ENCODE data around the gene METTL8.

DNA sequence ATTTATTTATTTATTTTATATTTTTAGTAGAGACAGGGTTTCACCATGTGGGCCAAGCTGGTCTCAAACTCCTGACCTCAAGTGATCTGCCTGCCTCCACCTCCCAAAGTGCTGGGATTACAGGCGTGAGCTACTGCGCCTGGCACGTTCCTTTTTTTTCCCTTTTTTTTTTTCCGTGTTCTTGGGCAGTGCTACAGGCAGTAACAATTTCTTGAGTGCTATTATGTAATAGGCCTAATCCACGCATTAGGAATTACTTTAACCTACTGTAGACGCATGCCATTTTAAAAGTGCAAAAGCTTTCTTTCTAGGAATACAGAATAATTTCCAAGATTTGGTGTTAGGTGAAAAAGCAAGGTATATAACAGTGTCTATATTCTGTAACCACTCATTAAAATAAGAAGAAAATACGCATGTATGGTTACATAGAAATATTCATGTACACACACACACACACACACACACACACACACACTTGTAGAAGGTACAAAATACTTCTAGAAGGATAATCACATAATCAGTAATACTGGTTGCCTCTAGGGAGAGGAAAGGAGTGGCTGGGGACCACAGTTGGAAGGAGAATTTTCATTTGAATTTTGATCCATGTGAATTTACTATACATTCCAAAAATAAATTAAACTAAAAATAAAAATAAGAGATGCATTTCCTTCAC lies 92.3 kb downstream of the METTL8 start:
- TF ChIP-seq, protein P1, sequence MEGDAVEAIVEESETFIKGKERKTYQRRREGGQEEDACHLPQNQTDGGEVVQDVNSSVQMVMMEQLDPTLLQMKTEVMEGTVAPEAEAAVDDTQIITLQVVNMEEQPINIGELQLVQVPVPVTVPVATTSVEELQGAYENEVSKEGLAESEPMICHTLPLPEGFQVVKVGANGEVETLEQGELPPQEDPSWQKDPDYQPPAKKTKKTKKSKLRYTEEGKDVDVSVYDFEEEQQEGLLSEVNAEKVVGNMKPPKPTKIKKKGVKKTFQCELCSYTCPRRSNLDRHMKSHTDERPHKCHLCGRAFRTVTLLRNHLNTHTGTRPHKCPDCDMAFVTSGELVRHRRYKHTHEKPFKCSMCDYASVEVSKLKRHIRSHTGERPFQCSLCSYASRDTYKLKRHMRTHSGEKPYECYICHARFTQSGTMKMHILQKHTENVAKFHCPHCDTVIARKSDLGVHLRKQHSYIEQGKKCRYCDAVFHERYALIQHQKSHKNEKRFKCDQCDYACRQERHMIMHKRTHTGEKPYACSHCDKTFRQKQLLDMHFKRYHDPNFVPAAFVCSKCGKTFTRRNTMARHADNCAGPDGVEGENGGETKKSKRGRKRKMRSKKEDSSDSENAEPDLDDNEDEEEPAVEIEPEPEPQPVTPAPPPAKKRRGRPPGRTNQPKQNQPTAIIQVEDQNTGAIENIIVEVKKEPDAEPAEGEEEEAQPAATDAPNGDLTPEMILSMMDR (IDR thresholded peaks at IDR 0.05) = no peak
- no peak for TF ChIP-seq POLR2AphosphoS5 (IDR thresholded peaks at IDR 0.05; ENCODE audit: low read depth, low read length)
- TF ChIP-seq TCF7L2 (IDR thresholded peaks at IDR 0.05; ENCODE audit: low read depth, low read length) = no peak
- TF ChIP-seq REST (IDR thresholded peaks at IDR 0.05; ENCODE audit: insufficient read depth in 1 of 2, low read depth in 2 of 2, low read length in 1 of 2) = no peak
